Mesendoderm (in vitro differentiated cells): ENCODE results near the gene PCCB.

ENCODE experiments used
- DNase-seq: peaks from one replicate; pipeline ENCODE4 v3.0.0; 2013
- H2AK5ac ChIP-seq: 2 replicates; pipeline ENCODE4 v1.6.1; 2013; ENCODE audit warnings: low read length, inconsistent platforms
- H2BK120ac ChIP-seq: 2 replicates; pipeline ENCODE4 v1.6.1; 2013; ENCODE audit warnings: low read depth, mild to moderate bottlenecking, low read length, moderate library complexity, mixed read lengths
- H2BK15ac ChIP-seq: replicated peaks from 2 replicates; pipeline ENCODE4 v1.6.1; 2013; ENCODE audit warnings: low read depth, mild to moderate bottlenecking, moderate library complexity
- H2BK5ac ChIP-seq: 2 replicates; pipeline ENCODE4 v1.6.1; 2013; ENCODE audit warnings: low read length, inconsistent platforms
- H3K18ac ChIP-seq: 2 replicates; pipeline ENCODE4 v1.6.1; 2013; ENCODE audit warnings: mild to moderate bottlenecking, low read length, mixed read lengths
- H3K23ac ChIP-seq: one replicate; pipeline ENCODE4 v1.6.1; 2013; ENCODE audit warnings: low read length
- H3K27ac ChIP-seq: 2 replicates; pipeline ENCODE4 v1.5.1; 2013; ENCODE audit warnings: low read depth, mild to moderate bottlenecking, inconsistent platforms, low read length, moderate library complexity
- H3K27me3 ChIP-seq: 2 replicates; pipeline ENCODE4 v1.6.1; 2013; ENCODE audit warnings: low read length, control low read depth, mild to moderate bottlenecking, inconsistent platforms; ENCODE audit not compliant: insufficient read depth, poor library complexity
- H3K36me3 ChIP-seq: 2 replicates; pipeline ENCODE4 v1.6.1; 2013; ENCODE audit warnings: low read length, inconsistent platforms; ENCODE audit not compliant: control insufficient read depth, insufficient read depth
- H3K4ac ChIP-seq: one replicate; pipeline ENCODE4 v1.6.1; 2013; ENCODE audit warnings: low read depth, mild to moderate bottlenecking, low read length, moderate library complexity
- H3K4me1 ChIP-seq: 2 replicates; pipeline ENCODE4 v1.6.1; 2013; ENCODE audit warnings: low read depth, low read length, inconsistent platforms; ENCODE audit not compliant: control insufficient read depth
- H3K4me2 ChIP-seq: 2 replicates; pipeline ENCODE4 v1.6.1; 2013; ENCODE audit warnings: low read length
- H3K4me3 ChIP-seq: 2 replicates; pipeline ENCODE4 v1.5.1; 2013; ENCODE audit warnings: mild to moderate bottlenecking, low read length
- H3K56ac ChIP-seq: one replicate; pipeline ENCODE4 v1.6.1; 2013; ENCODE audit warnings: low read length
- H3K79me1 ChIP-seq: 2 replicates; pipeline ENCODE4 v1.6.1; 2013; ENCODE audit warnings: low read length, inconsistent platforms
- H3K79me2 ChIP-seq: 2 replicates; pipeline ENCODE4 v1.6.1; 2013; ENCODE audit warnings: mild to moderate bottlenecking, low read length; ENCODE audit not compliant: control insufficient read depth, insufficient read depth
- H3K9ac ChIP-seq: 2 replicates; pipeline ENCODE4 v1.6.1; 2013; ENCODE audit warnings: low read length, inconsistent platforms
- H4K5ac ChIP-seq: one replicate; pipeline ENCODE4 v1.6.1; 2013; ENCODE audit warnings: low read length
- H4K8ac ChIP-seq: one replicate; pipeline ENCODE4 v1.6.1; 2013; ENCODE audit warnings: low read depth, mild to moderate bottlenecking, control low read depth, low read length, moderate library complexity
- WGBS: extraction: QIAGEN DNeasy Blood & Tissue Kit; methylation state at CpG from one replicate; pipeline ENCODE4 v1.1.7; 2013; ENCODE audit warnings: low lambda C conversion rate, missing lambda C conversion rate; ENCODE audit not compliant: insufficient coverage; ENCODE audit errors: extremely low coverage; 5-methylcytosine and 5-hydroxymethylcytosine counted together

PCCB gene

DNA sequence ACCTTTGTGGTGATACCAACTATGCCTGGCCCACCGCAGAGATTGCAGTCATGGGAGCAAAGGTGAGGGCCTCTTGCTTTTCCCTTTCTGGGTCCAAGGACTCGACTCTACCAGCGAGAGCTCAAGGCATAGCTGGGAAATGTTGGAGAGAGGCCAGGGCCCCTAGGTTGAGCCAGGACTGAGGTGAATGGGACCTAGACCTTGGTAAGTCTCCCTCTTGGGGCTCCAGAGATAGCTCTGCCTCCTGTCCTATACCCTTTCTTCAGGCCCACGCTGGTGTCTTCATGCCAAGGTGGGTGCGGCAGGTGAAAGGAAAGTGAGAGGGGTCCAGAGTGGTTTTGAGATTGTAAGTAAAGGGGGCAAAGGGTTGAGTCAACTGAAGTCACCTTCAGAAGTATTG lies 77.5 kb downstream of the PCCB start:
- Histone ChIP-seq H2BK120ac (no peak overlapping the region), H3K4me3 (no peak overlapping the region), H4K8ac (no peak overlapping the region), H3K23ac (no peak overlapping the region), H3K27me3 (no peaks in the 10 kb centered on the region), H3K36me3 (no peaks in the 10 kb centered on the region), H2BK5ac (no peak overlapping the region), H3K18ac (no peak overlapping the region), H4K5ac (no peak overlapping the region), H3K9ac (no peak overlapping the region), H3K4me1 (no peaks in the 10 kb centered on the region), H3K27ac (no peak overlapping the region), H3K79me1 (no peaks in the 10 kb centered on the region), H2BK15ac (no peak overlapping the region), H3K56ac (no peak overlapping the region), H3K79me2 (no peaks in the 10 kb centered on the region), H2AK5ac (no peak overlapping the region), H3K4ac (no peak overlapping the region), H3K4me2 (no peak overlapping the region)
- DNase-seq, result no peak
- no CpG with 5 or more reads among the region's 5 CpGs for WGBS

DNA sequence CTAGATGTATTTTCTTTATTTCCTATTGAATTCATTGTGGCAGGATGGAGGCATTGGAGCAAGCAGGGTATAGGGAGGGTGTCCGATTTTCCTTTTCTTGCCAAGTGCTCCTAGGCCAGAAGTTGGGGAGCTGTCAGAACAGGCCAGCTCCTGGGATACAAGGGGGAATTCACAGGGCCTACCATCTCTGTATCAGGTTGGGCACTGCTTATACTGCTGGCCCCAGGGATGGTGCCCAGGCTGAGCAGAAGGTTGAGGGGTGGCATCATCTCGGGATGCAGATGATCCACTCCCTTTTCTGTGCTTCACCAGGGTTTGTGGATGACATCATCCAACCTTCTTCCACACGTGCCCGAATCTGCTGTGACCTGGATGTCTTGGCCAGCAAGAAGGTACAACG lies 79.5 kb downstream of the PCCB start:
- H3K36me3 ChIP-seq, result no peaks in the 10 kb centered on the region
- no peak overlapping the region for H3K4ac ChIP-seq
- DNase-seq, result no peak
- no peaks in the 10 kb centered on the region for H3K79me2 ChIP-seq
- H2BK5ac ChIP-seq, result no peak overlapping the region
- H3K4me1 ChIP-seq, result no peaks in the 10 kb centered on the region
- H4K8ac ChIP-seq, result no peak overlapping the region
- H3K4me2 ChIP-seq, result no peak overlapping the region
- H3K4me3 ChIP-seq, result no peak overlapping the region
- no peak overlapping the region for H2BK120ac ChIP-seq
- H4K5ac ChIP-seq, result no peak overlapping the region
- H3K27me3 ChIP-seq, result no peaks in the 10 kb centered on the region
- no peaks in the 10 kb centered on the region for H3K79me1 ChIP-seq
- H3K18ac ChIP-seq, result no peak overlapping the region
- no peak overlapping the region for H3K56ac ChIP-seq
- H2AK5ac ChIP-seq, result no peak overlapping the region
- no peak overlapping the region for H3K27ac ChIP-seq
- H3K9ac ChIP-seq, result no peak overlapping the region
- WGBS, result no CpG with 5 or more reads among the region's 5 CpGs
- H3K23ac ChIP-seq, result no peak overlapping the region
- no peak overlapping the region for H2BK15ac ChIP-seq

DNA sequence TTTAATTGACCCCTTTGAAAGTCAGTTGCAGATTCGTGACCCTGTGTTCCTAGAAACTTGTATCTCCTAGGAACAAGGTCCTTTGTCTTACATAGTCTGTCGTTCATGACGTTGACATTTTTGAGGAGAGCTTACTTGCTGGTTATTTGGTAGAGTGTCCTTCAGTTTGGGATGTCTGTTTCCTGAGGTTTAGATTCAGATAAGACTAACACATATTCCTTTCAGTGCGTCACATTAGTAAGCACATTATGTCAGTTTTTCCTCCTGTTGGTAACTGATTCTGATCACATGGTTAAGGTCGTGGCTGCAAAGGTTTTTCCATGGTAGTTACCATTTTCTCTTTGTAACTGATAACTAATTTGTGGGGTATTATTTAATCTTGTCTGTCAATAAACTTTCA lies 80.8 kb downstream of the PCCB start:
- Histone ChIP-seq H2BK15ac (no peak overlapping the region), H2AK5ac (no peak overlapping the region), H3K27ac (no peak overlapping the region), H3K27me3 (no peaks in the 10 kb centered on the region), H3K4me2 (no peak overlapping the region), H3K79me1 (no peaks in the 10 kb centered on the region), H3K4me1 (no peaks in the 10 kb centered on the region), H3K4me3 (no peak overlapping the region), H3K9ac (no peak overlapping the region), H3K23ac (no peak overlapping the region), H3K79me2 (no peaks in the 10 kb centered on the region), H3K4ac (no peak overlapping the region), H3K18ac (no peak overlapping the region), H2BK5ac (no peak overlapping the region), H4K5ac (no peak overlapping the region), H4K8ac (no peak overlapping the region), H3K36me3 (peaks cover 3% of the 10 kb centered on the region), H3K56ac (no peak overlapping the region), H2BK120ac (no peak overlapping the region)
- no peak for DNase-seq
- no CpG with 5 or more reads among the region's 5 CpGs for WGBS

DNA sequence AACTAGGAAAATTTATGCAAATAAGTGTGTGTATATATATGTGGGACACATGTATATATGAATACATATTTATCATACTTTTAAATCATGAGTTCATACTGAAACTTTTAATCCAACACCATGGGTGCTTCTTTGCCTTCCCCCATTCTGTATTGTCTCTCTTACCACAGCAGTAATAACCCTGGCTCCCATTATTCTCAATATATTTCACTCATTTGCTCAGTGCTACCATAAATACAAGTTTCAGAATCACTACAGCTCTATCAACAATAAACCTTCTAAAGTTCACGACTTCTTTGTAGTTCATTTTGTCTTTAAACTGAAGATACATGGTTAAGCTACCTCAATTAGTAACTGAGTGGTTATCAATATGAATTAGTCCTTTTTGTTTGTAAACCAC lies 82.2 kb downstream of the PCCB start:
- Histone ChIP-seq H3K4me3 (no peak overlapping the region), H3K27ac (no peak overlapping the region), H3K79me2 (no peaks in the 10 kb centered on the region), H3K18ac (no peak overlapping the region), H3K4me1 (no peaks in the 10 kb centered on the region), H3K9ac (no peak overlapping the region), H3K27me3 (no peaks in the 10 kb centered on the region), H3K4ac (no peak overlapping the region), H3K79me1 (no peaks in the 10 kb centered on the region), H3K23ac (no peak overlapping the region), H2BK15ac (no peak overlapping the region), H3K4me2 (no peak overlapping the region), H3K36me3 (peaks cover 3% of the 10 kb centered on the region), H2BK120ac (no peak overlapping the region), H3K56ac (no peak overlapping the region), H4K8ac (no peak overlapping the region), H2BK5ac (no peak overlapping the region), H2AK5ac (no peak overlapping the region), H4K5ac (no peak overlapping the region)
- no peak for DNase-seq
- no CpG with 5 or more reads among the region's 1 CpG for WGBS

DNA sequence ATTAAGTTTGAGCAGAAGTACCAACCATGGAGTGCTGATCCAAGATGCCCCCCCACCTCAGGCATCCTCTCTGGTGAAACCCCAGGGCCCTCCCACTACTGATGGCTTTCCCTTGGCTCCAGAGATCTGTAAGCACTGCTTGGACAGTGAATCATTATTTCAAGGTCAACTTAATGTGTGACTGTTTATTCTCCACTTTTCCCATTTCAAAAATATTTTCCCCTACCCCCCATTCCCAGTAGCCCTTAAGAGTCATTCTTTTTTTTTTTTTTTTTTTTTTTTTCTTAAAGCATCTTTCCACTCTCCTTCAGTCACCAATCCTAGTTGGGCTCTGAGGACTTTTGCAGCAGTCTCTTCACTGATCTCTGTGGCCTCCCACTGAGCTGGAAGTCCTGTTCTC lies 82.6 kb downstream of the PCCB start:
- H2BK15ac ChIP-seq, result no peak overlapping the region
- H2AK5ac ChIP-seq, result no peak overlapping the region
- H3K4me3 ChIP-seq, result no peak overlapping the region
- no peak overlapping the region for H2BK5ac ChIP-seq
- H3K27ac ChIP-seq, result no peak overlapping the region
- H3K79me1 ChIP-seq, result no peaks in the 10 kb centered on the region
- H2BK120ac ChIP-seq, result no peak overlapping the region
- H3K18ac ChIP-seq, result no peak overlapping the region
- no peak overlapping the region for H3K9ac ChIP-seq
- no peak overlapping the region for H3K23ac ChIP-seq
- H4K5ac ChIP-seq, result no peak overlapping the region
- H3K4me1 ChIP-seq, result no peaks in the 10 kb centered on the region
- no peak overlapping the region for H4K8ac ChIP-seq
- no peaks in the 10 kb centered on the region for H3K79me2 ChIP-seq
- H3K36me3 ChIP-seq, result peaks cover 3% of the 10 kb centered on the region
- DNase-seq, result no peak
- H3K56ac ChIP-seq, result no peak overlapping the region
- no peak overlapping the region for H3K4ac ChIP-seq
- no peaks in the 10 kb centered on the region for H3K27me3 ChIP-seq
- no peak overlapping the region for H3K4me2 ChIP-seq

DNA sequence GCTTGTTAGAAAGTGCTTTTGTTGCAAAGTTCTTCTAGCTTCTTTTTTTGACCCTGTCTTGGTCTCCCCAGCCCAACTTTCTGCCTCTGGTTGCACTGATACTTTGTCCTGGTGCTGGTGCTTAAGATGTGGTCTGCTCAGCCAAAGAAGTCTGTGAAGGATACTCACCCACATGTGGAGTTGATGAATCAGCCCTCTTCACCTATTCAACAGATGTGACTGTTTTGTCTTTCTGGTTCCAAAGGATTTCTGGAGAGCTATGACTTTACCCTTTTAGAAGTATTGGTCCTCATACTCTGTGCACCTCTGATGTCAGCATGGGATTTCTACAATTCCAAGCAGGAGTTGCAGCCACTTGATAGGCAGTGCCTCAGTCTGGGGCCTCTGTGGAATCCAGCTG lies 84.1 kb downstream of the PCCB start:
- no peak overlapping the region for H3K4me2 ChIP-seq
- no peak overlapping the region for H3K18ac ChIP-seq
- H2BK15ac ChIP-seq, result no peak overlapping the region
- no peak overlapping the region for H3K4ac ChIP-seq
- no peak overlapping the region for H3K9ac ChIP-seq
- no peak overlapping the region for H2BK5ac ChIP-seq
- no peaks in the 10 kb centered on the region for H3K4me1 ChIP-seq
- H4K5ac ChIP-seq, result no peak overlapping the region
- no peak overlapping the region for H3K4me3 ChIP-seq
- no peak overlapping the region for H2AK5ac ChIP-seq
- H3K36me3 ChIP-seq, result peaks cover 3% of the 10 kb centered on the region
- no peak overlapping the region for H3K23ac ChIP-seq
- H3K56ac ChIP-seq, result no peak overlapping the region
- H4K8ac ChIP-seq, result no peak overlapping the region
- DNase-seq, result no peak
- H3K79me2 ChIP-seq, result no peaks in the 10 kb centered on the region
- H3K79me1 ChIP-seq, result no peaks in the 10 kb centered on the region
- H2BK120ac ChIP-seq, result no peak overlapping the region
- no peak overlapping the region for H3K27ac ChIP-seq
- H3K27me3 ChIP-seq, result no peaks in the 10 kb centered on the region
